HTR-8/SVneo (cell line): ENCODE results near the gene OR5B21.
A peak's percentile ranks its signal among the peaks of the same experiment; 100 is the strongest.

Experiments
- DNase-seq: peaks from one replicate; pipeline ENCODE4 v3.0.0; 2011; ENCODE audit warnings: low spot score, mixed read lengths; ENCODE audit not compliant: insufficient read length
- FAIRE-seq: peaks from 2 replicates; lab custom pipeline; 2011; peaks lifted over from hg19 to GRCh38; lab: Jason Lieb, UNC

Gene OR5B21

GRCh38 chr11:58508005-58508404 lies at the start of gene OR5B21:
Gene OR5B21, minus strand, starts transcription at chr11:58508105. Its CDS starts 0 bp downstream, at chr11:58508105.
- DNase-seq (no peak), FAIRE-seq (no peak)

DNA sequence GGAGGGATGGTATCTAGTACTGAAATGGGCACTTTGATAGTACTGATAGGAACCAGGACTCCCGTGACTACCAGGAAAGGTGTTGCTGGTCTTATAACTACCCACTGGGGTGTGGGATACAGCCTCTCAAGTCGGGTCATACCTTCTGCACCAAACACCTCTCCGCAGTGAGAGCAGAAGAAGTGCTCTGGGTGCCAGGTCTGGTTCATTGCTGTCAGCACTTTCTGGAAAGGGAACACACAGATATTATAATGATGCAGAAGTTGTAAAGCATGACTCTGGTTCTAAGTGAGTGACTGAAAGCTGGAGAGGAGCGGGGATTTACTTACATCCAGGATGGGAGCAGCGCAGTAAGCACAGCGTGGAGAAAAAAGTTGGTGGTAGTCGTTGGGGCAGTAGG lies 41.7 kb upstream of the OR5B21 start:
- DNase-seq, result no peak
- FAIRE-seq, result no peak

DNA sequence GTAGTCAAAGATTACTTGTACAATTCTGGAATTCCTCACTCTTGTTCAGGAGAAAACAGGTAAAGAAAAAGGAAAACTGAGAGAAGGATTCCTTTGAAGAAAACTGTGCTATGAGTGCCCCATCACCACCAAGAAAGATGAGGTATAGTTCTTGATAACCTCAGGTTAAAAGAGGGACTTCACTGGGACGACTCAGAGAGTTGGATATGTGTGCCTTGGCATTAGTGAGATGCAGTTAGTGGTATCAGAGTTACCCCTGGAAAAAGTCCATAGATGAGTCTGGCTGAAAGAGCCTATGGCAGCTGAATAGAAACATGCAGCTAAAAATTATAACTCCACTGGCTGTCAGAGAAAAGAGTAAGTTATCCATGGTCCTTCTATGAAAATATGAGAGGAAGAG lies 38.9 kb upstream of the OR5B21 start:
- DNase-seq, result no peak
- no peak for FAIRE-seq

DNA sequence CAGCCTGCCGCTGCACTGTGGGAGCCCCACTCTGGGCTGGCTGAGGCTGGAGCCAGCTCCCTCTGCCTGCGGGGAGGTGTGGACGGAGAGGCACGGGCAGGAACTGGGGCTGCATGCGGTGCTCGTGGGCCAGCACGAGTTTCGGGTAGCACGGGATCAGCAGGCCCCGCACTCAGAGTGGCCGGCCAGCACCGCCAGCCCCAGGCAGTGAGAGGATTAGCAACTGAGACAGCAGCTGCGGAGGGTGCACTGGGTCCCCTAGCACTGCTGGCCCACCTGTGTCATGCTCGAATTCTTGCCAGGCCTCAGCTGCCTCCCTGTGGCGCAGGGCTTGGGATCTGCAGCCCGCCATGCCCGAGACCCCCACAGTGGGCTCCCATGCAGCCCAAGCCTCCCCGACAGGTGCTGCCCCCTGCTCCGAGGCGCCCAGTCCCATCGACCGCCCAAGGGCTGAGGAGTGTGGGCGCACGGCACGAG lies 24.0 kb upstream of the OR5B21 start:
- DNase-seq (no peak), FAIRE-seq (no peak)

DNA sequence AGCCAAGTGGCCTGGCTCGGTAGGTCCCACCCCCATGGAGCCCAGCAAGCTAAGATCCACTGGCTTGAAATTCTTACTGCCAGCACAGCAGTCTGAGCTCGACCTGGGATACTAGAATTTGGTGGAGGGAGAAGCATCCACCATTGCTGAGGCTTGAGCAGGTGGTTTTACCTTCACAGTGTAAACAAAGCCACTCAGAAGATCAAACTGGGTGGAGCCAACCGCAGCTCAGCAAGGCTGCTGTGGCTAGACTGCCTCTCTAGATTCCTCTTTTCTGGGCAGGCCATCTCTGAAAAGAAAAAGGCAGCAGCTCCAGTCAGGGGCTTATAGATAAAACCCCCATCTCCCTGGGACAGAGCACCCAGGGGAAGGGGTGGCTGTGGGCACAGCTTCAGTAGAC lies 22.3 kb upstream of the OR5B21 start:
- no peak for DNase-seq
- no peak for FAIRE-seq

GRCh38 chr11:58527429-58527828 lies 19.5 kb upstream of the OR5B21 start:
- DNase-seq (no peak), FAIRE-seq (no peak)

DNA sequence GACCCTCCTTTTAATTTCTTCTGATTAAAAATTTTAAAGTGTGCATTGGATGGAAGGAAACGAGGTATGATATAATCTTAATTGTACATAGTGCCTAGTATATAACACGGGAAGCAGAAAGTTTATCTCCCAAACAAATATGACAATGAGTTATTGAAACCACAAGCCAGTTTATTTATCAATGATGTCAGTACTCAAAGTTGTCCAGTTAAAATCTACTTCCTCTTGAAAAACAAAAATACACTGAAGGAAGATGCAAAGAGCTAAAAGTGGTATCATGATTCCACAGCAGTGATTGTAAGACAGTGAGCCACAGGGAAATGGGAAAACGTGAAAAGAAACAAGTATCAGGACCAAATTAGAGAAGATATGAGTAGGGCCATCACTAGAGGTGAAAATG lies 18.8 kb upstream of the OR5B21 start:
- DNase-seq, result no peak
- FAIRE-seq, result no peak

GRCh38 chr11:58525037-58525614 lies 17.2 kb upstream of the OR5B21 start:
- FAIRE-seq (no peak), DNase-seq (no peak)

DNA sequence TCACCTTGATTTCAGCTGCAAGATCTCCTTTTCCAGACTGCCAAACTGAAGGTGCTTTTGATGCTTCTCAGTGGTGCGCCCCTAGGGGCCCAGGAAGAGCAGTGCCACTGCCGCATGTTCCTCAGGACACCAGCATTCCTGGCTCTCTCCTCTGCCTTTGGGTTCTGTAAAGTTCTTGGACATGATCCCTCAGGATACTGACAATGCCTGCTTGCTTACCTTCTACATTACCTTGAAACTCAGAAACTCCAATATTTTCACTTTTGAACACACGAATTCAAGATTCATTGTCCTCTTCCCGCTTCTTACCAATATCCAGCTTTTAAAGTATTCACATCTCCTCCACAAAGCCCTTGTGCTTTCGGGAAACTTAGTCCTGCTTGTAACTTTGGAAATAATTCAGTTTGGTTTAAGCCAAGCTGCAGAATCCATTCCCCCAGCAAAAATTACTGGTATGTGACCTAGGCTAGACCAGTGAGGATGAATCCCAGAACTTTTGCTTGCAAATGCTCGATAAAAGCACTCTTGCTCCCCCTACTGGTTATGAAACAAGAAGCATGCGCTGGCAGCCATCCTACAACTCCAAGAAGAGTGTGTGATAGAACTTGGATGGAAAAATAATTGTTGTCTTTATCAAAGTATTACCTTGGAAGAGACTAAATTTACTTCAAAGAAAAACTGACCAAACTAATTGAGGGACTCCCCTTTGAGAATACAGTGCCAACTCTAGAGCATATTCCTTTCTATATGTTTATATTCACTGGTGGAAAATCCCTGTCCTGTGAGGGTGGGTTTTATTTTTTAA lies 16.5 kb upstream of the OR5B21 start:
- peak; percentile 33 for FAIRE-seq
- peak; percentile 71 for DNase-seq

DNA sequence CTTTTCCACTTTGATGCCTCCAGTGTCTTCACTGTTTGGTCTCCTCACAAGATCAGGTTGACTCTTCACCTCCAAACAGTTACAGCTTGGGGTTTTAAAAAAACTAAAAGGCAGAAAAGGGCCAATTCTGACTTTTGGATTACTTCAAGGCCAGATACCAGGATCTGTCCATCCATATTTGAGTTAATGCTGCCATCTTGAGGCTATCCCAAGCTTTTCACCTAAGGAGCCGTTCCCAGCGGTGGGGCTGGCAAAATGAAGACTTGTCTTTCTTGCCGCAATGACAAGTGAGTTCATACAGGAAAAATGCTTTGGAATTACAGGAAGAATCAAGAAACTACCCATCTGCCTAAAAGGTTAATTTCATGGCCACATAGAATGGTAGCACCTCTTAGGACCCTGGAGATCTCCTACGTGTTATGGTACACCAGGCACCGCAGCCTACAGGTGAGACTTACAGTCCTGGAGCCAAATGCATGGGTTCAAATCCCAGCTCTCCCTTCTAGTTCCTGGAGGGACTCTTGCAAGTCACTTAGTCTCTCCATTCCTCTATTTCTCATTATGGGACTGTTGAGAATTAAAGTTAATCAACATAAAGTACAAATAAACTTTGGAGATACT lies 6.0 kb upstream of the OR5B21 start:
- FAIRE-seq, result peak; percentile 40
- peak; percentile 52 for DNase-seq

GRCh38 chr11:58511636-58512035 lies 3.7 kb upstream of the OR5B21 start:
- FAIRE-seq (no peak), DNase-seq (no peak)

GRCh38 chr11:58509748-58510147 lies 1.8 kb upstream of the OR5B21 start:
- no peak for FAIRE-seq

DNA sequence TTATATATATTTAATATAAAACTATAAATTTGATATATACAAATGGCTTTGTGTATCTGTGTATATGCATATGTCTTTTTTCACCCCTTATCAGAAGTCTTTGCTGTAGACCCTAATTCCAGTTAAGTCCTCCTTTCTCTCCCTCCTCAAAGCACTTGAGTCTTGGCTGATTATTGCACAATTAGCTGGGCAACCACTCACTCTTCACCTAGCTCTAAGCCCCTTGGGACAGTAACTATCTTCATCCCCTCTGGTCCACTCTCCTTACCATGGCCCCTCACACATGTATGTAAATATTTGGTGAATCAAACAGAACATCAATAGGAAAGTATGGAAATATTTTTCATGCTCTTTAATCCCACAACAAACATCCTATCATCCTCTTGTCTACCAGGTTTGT lies 909 bp upstream of the OR5B21 start:
- FAIRE-seq (no peak), DNase-seq (no peak)

More at GRCh38 chr11:58509748-58510147, 1.8 kb upstream of the OR5B21 start:
- DNase-seq, result no peak

DNA sequence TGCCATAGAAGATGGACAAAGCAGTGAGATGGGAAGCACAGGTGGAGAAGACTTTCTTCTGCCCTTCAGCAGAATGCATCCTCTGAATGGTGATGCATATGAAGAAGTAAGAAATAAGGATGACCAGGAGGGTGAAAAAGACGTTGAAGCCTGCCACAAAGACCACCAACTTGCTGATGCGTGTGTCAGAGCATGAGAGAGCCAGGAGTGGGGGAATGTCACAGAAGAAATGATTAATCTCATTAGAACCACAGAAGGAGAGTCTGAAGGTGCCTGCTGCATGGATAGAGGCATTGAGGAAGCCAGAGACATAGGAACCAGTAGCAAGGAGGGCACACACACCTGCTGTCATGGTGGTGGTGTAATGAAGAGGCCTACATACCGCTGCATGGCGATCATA lies 550 bp downstream of the OR5B21 start:
- no peak for FAIRE-seq
- DNase-seq, result no peak

DNA sequence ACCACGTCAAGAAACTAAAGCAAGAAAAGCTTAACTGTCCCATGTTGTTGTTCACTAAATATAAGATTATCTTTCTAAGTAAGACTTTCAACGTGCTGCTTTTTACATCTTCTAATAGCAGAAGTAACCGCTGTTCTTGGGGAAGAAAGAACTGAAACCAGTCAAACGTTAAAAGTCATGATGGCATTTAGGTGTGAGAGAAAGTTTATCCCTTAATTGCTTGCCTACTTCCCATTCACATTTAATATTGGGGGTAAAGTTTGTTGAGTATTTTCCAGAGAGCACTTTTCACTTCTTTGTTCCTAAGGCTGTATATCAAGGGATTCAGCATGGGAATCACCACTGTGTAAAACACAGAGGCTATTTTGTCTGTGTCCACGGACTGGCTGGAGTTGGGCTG lies 970 bp downstream of the OR5B21 start:
- FAIRE-seq (no peak), DNase-seq (no peak)

GRCh38 chr11:58505849-58506248 lies 2.1 kb downstream of the OR5B21 start:
- no peak for FAIRE-seq

DNA sequence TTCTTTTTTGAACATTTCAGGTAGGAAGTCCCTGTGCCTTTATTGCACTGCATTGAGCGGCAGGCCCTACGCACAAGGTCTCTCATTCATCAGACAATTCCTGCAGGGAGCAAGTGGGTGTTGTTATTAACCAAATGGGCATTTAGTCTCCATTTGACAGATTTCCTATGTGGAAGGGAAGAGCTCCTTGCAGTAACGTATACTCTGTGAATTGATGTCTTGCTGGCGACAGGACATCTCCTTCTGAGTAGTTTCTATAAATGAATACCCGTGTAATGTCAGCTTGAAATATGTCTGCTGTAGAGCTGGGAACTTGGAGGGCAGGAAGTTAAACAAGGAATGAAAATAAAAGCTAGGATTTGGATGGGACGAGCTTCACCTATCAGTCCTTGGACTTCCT lies 3.7 kb downstream of the OR5B21 start:
- FAIRE-seq, result no peak
- no peak for DNase-seq

More at GRCh38 chr11:58505849-58506248, 2.1 kb downstream of the OR5B21 start:
- no peak for DNase-seq

DNA sequence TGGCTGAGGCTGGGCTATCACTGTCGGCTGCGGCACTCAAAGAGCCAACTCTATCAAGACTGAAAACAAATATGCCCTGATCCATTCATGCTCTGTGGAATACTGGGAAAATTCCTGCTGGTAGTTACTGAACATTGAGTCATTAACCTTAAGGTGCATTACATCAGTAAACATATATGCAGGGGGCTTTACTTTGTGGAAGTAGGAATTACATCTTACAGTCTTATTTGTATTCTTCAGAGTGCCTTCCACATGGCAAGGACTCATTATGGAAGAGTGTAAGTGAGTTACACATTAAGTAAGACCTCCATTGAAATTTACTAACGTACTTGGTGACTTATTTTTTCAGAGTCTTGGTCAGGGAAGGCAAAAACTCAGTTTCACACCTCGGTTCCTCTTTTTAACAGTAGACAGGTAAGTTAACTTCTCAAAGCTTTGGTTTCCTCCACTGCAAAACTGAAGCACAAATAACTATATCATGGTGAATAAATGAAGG lies 4.5 kb downstream of the OR5B21 start:
- FAIRE-seq (no peak), DNase-seq (no peak)

- FAIRE-seq (no peak), DNase-seq (no peak)
Measured at GRCh38 chr11:58502004-58502403, 5.9 kb downstream of the OR5B21 start.

GRCh38 chr11:58498464-58498863 lies 9.4 kb downstream of the OR5B21 start:
- FAIRE-seq (no peak), DNase-seq (no peak)

- FAIRE-seq (no peak), DNase-seq (no peak)
Measured at GRCh38 chr11:58497951-58498350, 10.0 kb downstream of the OR5B21 start.
